Measurements from ENCODE around the gene IP6K1.

DNA sequence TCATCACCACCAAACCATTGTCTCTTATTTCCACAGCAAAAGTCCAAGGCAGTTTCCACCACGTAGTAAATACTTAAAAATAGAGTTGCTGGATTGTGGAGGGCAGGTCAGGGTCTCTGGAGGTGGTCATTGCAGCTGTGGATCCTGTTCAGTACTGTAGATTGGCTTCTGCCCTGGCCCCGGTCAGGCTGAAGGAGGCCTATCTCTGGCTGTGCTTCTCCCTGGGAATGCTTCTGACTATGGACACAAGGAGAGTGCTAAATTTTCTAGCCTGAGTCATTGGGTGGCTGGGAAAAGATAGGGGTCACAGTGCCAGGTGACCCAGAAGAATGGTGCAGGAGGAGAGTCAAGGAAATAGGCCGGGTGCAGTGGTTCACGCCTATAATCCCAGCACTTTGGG is 36.3 kb downstream of the IP6K1 start:
- TF ChIP-seq, protein P1, sequence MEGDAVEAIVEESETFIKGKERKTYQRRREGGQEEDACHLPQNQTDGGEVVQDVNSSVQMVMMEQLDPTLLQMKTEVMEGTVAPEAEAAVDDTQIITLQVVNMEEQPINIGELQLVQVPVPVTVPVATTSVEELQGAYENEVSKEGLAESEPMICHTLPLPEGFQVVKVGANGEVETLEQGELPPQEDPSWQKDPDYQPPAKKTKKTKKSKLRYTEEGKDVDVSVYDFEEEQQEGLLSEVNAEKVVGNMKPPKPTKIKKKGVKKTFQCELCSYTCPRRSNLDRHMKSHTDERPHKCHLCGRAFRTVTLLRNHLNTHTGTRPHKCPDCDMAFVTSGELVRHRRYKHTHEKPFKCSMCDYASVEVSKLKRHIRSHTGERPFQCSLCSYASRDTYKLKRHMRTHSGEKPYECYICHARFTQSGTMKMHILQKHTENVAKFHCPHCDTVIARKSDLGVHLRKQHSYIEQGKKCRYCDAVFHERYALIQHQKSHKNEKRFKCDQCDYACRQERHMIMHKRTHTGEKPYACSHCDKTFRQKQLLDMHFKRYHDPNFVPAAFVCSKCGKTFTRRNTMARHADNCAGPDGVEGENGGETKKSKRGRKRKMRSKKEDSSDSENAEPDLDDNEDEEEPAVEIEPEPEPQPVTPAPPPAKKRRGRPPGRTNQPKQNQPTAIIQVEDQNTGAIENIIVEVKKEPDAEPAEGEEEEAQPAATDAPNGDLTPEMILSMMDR (conservative IDR thresholded peaks at IDR 0.05; ENCODE audit: low read length): no peak
- no peak for TF ChIP-seq EZH2phosphoT487 (IDR thresholded peaks at IDR 0.05; ENCODE audit: borderline replicate concordance, low read depth, low read length)
